ENCODE data around the gene OLFM3. TPM values are rescaled to one million over a fixed set of nuclear protein-coding genes. Genes with fewer than 3 reads are reported as not detected.

OLFM3 gene
- total and polyA plus RNA-seq, 10 of the 15 experiments (the other 5 are each of a cell fraction or from before 2014, with no cell fraction given) = 0.09 to 0.33 TPM; not detected in 8

- TF ChIP-seq REST (IDR thresholded peaks at IDR 0.05; ENCODE audit: low read depth, low read length) = no peak
- no peak for TF ChIP-seq ESRRA (IDR thresholded peaks at IDR 0.05; ENCODE audit: low read length)
- no peak for TF ChIP-seq ZNF622 (IDR thresholded peaks at IDR 0.05)
- no peak for TF ChIP-seq SKIL (IDR thresholded peaks at IDR 0.05; ENCODE audit: low read depth, poor library complexity, severe bottlenecking)
- TF ChIP-seq GABPA (IDR thresholded peaks at IDR 0.05; ENCODE audit: low read depth) = no peak
- no peak for TF ChIP-seq PAX5 (IDR thresholded peaks at IDR 0.05; ENCODE audit: borderline replicate concordance, low read depth, low read length)
Measured at GRCh38 chr1:101852936-101853335, 143.8 kb downstream of the OLFM3 start (continued).

- Histone ChIP-seq H4K20me1 (ENCODE audit: control insufficient read depth, insufficient read depth) (no peaks in the 10 kb centered on the region), H3K9me3 (replicated peaks; ENCODE audit: control insufficient read depth, insufficient read depth, low read length) (no peaks in the 10 kb centered on the region), H3K79me2 (ENCODE audit: control insufficient read depth, insufficient read depth, low read length) (no peaks in the 10 kb centered on the region), H2AFZ (ENCODE audit: control insufficient read depth, low read depth, low read length) (no peak overlapping the region), H3K4me2 (ENCODE audit: control insufficient read depth, insufficient read depth) (no peak overlapping the region), H3K27me3 (replicated peaks in 1 of 2; ENCODE audit: control insufficient read depth in 2 of 2, insufficient read depth in 2 of 2, low read length in 1 of 2) (peaks cover 0 to 2% of the 10 kb centered on the region in 2 experiments; a peak in 1 of 4 replicates), H3K4me3 (no peak overlapping the region), H3K36me3 (ENCODE audit: control insufficient read depth in 2 of 2, insufficient read depth in 2 of 2, low read length in 1 of 2) (no peaks in the 10 kb centered on the region), H3K27ac (ENCODE audit: control insufficient read depth, insufficient read depth) (no peak overlapping the region), H3K9ac (ENCODE audit: control insufficient read depth, insufficient read depth, low read length) (no peak overlapping the region), H3K4me1 (ENCODE audit: control insufficient read depth, insufficient read depth, low read length) (no peaks in the 10 kb centered on the region)
- intact Hi-C loops (cut with micrococcal nuclease; ENCODE audit: unreplicated experiment) = no loop called here
- no TSS peak for BruUV-seq (replicated peaks)
- in situ Hi-C loops (cut with MboI) = no loop called here
- SMC1A ChIA-PET (ENCODE audit: uncharacterized antibody, unreplicated experiment) = interaction anchor here (0.5 to 1.8 kb wide), 2 partner anchors 10 to 271 kb away, joined by 3 to 8 read pairs; no protein-coding TSS in a partner anchor
- CTCF ChIA-PET = interaction anchor here (1.2 kb wide), 1 partner anchor 28 kb away, joined by 3 read pairs; no protein-coding TSS in a partner anchor
- ATAC-seq = no peak
- POLR2A ChIA-PET = no interaction called here
- 5% methylated on average over 1 of the region's 1 CpG for WGBS (ENCODE audit: insufficient coverage, insufficient replicate concordance, low lambda C conversion rate, missing lambda C conversion rate)
- RAD21 ChIA-PET (ENCODE audit: unreplicated experiment) = no interaction called here
- no peak for FAIRE-seq
- no peak for DNase-seq (ENCODE audit: low read depth, low spot score)
- TF ChIP-seq IRF3 (IDR thresholded peaks at IDR 0.05) (no peak), ZBED1 (IDR thresholded peaks at IDR 0.05; ENCODE audit: borderline replicate concordance) (no peak), ZBTB40 (IDR thresholded peaks at IDR 0.05; ENCODE audit: borderline replicate concordance) (no peak), PBX3 (IDR thresholded peaks at IDR 0.05; ENCODE audit: insufficient replicate concordance, low read depth, low read length) (no peak)
Measured at GRCh38 chr1:101849356-101849755, 147.4 kb downstream of the OLFM3 start.

Measured in GM12878 (cell line).